HEK293 (cell line): ENCODE data around the gene STYK1.

Source experiments
- KLF7 ChIP-seq: fragments of 450-650 bp; formaldehyde crosslinking; IDR thresholded peaks from 2 replicates; pipeline ENCODE4 v1.5.1; 2016; ENCODE audit warnings: missing biosample characterization, missing genetic modification characterization, borderline replicate concordance
- OVOL3 ChIP-seq: fragments of 450-650 bp; formaldehyde crosslinking; IDR thresholded peaks from 2 replicates; pipeline ENCODE4 v1.5.1; 2016; ENCODE audit warnings: missing biosample characterization, missing genetic modification characterization
- PRDM1 ChIP-seq: fragments of 450-650 bp; formaldehyde crosslinking; IDR thresholded peaks from 2 replicates; pipeline ENCODE4; 2016; ENCODE audit warnings: missing biosample characterization, missing genetic modification characterization
- SCRT1 ChIP-seq: fragments of 450-650 bp; formaldehyde crosslinking; IDR thresholded peaks from 2 replicates; pipeline ENCODE4 v1.5.1; 2016; ENCODE audit warnings: missing biosample characterization, missing genetic modification characterization, borderline replicate concordance
- SP2 ChIP-seq: fragments of 450-650 bp; formaldehyde crosslinking; IDR thresholded peaks from 2 replicates; pipeline ENCODE4 v1.5.1; 2016; ENCODE audit warnings: missing biosample characterization, missing genetic modification characterization
- WT1 ChIP-seq: fragments of 450-650 bp; formaldehyde crosslinking; IDR thresholded peaks from 2 replicates; pipeline ENCODE4 v1.5.1; 2016; ENCODE audit warnings: missing biosample characterization, missing genetic modification characterization
- YY1 ChIP-seq: fragments of 450-650 bp; formaldehyde crosslinking; IDR thresholded peaks from 2 replicates; pipeline ENCODE4 v1.5.1; 2018; ENCODE audit warnings: missing biosample characterization, missing genetic modification characterization
- ZBTB8A ChIP-seq: fragments of 450-650 bp; formaldehyde crosslinking; IDR thresholded peaks from 2 replicates; pipeline ENCODE4 v1.5.1; 2016; ENCODE audit warnings: missing biosample characterization, missing genetic modification characterization
- ZFP41 ChIP-seq: fragments of 450-650 bp; formaldehyde crosslinking; IDR thresholded peaks from 2 replicates; pipeline ENCODE4 v1.5.1; 2016; ENCODE audit warnings: missing biosample characterization, missing genetic modification characterization, borderline replicate concordance
- ZNF10 ChIP-seq: fragments of 450-650 bp; formaldehyde crosslinking; IDR thresholded peaks from 2 replicates; pipeline ENCODE4 v1.5.1; 2017; ENCODE audit warnings: missing biosample characterization, missing genetic modification characterization
- ZNF114 ChIP-seq: fragments of 450-650 bp; formaldehyde crosslinking; IDR thresholded peaks from 2 replicates; pipeline ENCODE4 v1.5.0; 2017; ENCODE audit warnings: missing biosample characterization, missing genetic modification characterization
- ZNF146 ChIP-seq: fragments of 450-650 bp; formaldehyde crosslinking; IDR thresholded peaks from 2 replicates; pipeline ENCODE4 v1.5.1; 2016; ENCODE audit warnings: missing biosample characterization, missing genetic modification characterization
- ZNF157 ChIP-seq: fragments of 450-650 bp; formaldehyde crosslinking; IDR thresholded peaks from 2 replicates; pipeline ENCODE4 v1.5.1; 2016; ENCODE audit warnings: missing biosample characterization, missing genetic modification characterization
- ZNF16 ChIP-seq: fragments of 450-650 bp; formaldehyde crosslinking; IDR thresholded peaks from 2 replicates; pipeline ENCODE4 v1.5.1; 2016; ENCODE audit warnings: low read depth, missing biosample characterization, missing genetic modification characterization
- ZNF19 ChIP-seq: fragments of 450-650 bp; formaldehyde crosslinking; IDR thresholded peaks from 2 replicates; pipeline ENCODE4; 2016; ENCODE audit warnings: missing biosample characterization, missing genetic modification characterization, low read depth
- ZNF23 ChIP-seq: fragments of 450-650 bp; formaldehyde crosslinking; IDR thresholded peaks from 2 replicates; pipeline ENCODE4 v1.5.1; 2016; ENCODE audit warnings: missing biosample characterization, missing genetic modification characterization, borderline replicate concordance
- ZNF239 ChIP-seq: fragments of 450-650 bp; formaldehyde crosslinking; IDR thresholded peaks from 2 replicates; pipeline ENCODE4 v1.5.1; 2016; ENCODE audit warnings: missing biosample characterization, missing genetic modification characterization
- ZNF24 ChIP-seq: fragments of 450-650 bp; formaldehyde crosslinking; IDR thresholded peaks from 2 replicates; pipeline ENCODE4 v1.5.1; 2016; ENCODE audit warnings: missing biosample characterization, missing genetic modification characterization
- ZNF266 ChIP-seq: fragments of 450-650 bp; formaldehyde crosslinking; IDR thresholded peaks from 2 replicates; pipeline ENCODE4 v1.5.1; 2016; ENCODE audit warnings: missing biosample characterization, missing genetic modification characterization, low read depth
- ZNF37A ChIP-seq: fragments of 450-650 bp; IDR thresholded peaks from 2 replicates; pipeline ENCODE4 v1.5.1; 2018; ENCODE audit warnings: missing biosample characterization, missing genetic modification characterization
- ZNF391 ChIP-seq: fragments of 450-650 bp; formaldehyde crosslinking; IDR thresholded peaks from 2 replicates; pipeline ENCODE4 v1.5.1; 2016; ENCODE audit warnings: low read depth, missing biosample characterization, missing genetic modification characterization, borderline replicate concordance
- ZNF404 ChIP-seq: fragments of 450-650 bp; formaldehyde crosslinking; IDR thresholded peaks from 2 replicates; pipeline ENCODE4 v1.5.1; 2017; ENCODE audit warnings: missing biosample characterization, missing genetic modification characterization
- ZNF514 ChIP-seq: fragments of 450-650 bp; formaldehyde crosslinking; IDR thresholded peaks from 2 replicates; pipeline ENCODE4 v1.5.1; 2016; ENCODE audit warnings: missing biosample characterization, missing genetic modification characterization
- ZNF529 ChIP-seq: fragments of 450-650 bp; formaldehyde crosslinking; IDR thresholded peaks from 2 replicates; pipeline ENCODE4 v1.5.1; 2017; ENCODE audit warnings: missing genetic modification characterization, missing biosample characterization; ENCODE audit not compliant: insufficient replicate concordance
- ZNF558 ChIP-seq: fragments of 450-650 bp; formaldehyde crosslinking; IDR thresholded peaks from 2 replicates; pipeline ENCODE4 v1.5.1; 2016; ENCODE audit warnings: missing biosample characterization, missing genetic modification characterization
- ZNF560 ChIP-seq: fragments of 450-650 bp; formaldehyde crosslinking; IDR thresholded peaks from 2 replicates; pipeline ENCODE4 v1.5.1; 2017; ENCODE audit warnings: missing biosample characterization, missing genetic modification characterization, borderline replicate concordance
- ZNF624 ChIP-seq: fragments of 450-650 bp; formaldehyde crosslinking; IDR thresholded peaks from 2 replicates; pipeline ENCODE4 v1.5.1; 2017; ENCODE audit warnings: missing biosample characterization, missing genetic modification characterization
- ZNF658 ChIP-seq: fragments of 450-650 bp; formaldehyde crosslinking; IDR thresholded peaks from 2 replicates; pipeline ENCODE4; 2016; ENCODE audit warnings: missing biosample characterization, missing genetic modification characterization
- ZNF747 ChIP-seq: fragments of 450-650 bp; formaldehyde crosslinking; IDR thresholded peaks from 2 replicates; pipeline ENCODE4 v1.5.1; 2016; ENCODE audit warnings: missing biosample characterization, missing genetic modification characterization
- ZSCAN16 ChIP-seq: fragments of 450-650 bp; formaldehyde crosslinking; IDR thresholded peaks from 2 replicates; pipeline ENCODE4 v1.5.1; 2016; ENCODE audit warnings: missing biosample characterization, missing genetic modification characterization
- TF ChIP-seq, protein P1 (sequence below): fragments of 450-650 bp; formaldehyde crosslinking; IDR thresholded peaks from 2 replicates; pipeline ENCODE4 v1.5.1; 2016; ENCODE audit warnings: missing biosample characterization, missing genetic modification characterization, borderline replicate concordance
- TF ChIP-seq, protein P2 (sequence below): fragments of 450-650 bp; formaldehyde crosslinking; IDR thresholded peaks from 2 replicates; pipeline ENCODE4 v1.5.1; 2017; ENCODE audit warnings: missing biosample characterization, mild to moderate bottlenecking, missing genetic modification characterization, moderate library complexity
- TF ChIP-seq, protein P3 (sequence below): fragments of 450-650 bp; formaldehyde crosslinking; IDR thresholded peaks from 2 replicates; pipeline ENCODE4 v1.5.1; 2016; ENCODE audit warnings: missing biosample characterization, missing genetic modification characterization

STYK1 gene

DNA sequence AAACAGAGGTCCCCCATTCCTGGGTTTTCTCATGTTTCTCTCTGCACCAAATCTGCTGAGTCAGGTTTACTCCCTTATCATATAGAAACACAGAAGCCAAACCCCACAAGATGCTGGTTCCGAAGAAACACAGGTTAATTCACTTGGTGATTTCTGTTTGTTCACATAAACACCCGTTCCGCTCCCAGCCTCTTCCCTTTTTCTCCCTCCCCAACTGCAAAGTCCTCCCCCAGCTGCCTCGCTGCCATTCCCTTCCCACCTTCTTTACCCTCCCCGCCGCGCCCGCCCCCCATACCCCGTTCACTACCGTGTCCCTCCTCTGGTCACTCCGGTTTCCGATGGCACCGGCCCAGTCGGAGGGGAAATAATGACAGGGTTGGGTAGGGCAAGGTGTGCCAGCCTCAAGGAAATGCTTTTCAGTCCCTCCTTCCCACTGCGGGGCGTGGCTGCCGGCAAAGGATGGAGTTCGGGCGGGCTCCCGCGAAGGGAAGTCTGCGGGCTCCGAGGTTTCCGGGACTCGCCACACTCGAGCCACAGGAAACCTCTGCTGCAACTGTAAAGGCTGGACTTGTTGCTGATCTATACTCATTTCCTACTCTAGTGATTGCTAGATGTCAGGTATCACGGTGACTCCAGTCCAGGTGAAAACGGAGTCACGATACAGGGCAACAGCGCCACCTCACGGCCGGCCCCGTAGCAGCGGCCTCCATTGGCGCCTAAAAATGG, at the start of gene STYK1 (continued):
- TF ChIP-seq ZNF24 (tag by site-specific recombination), result no peak; the same call in 1 of the 2 replicates
- no peak for TF ChIP-seq OVOL3 (tag by site-specific recombination)
- TF ChIP-seq PRDM1 (tag by site-specific recombination), result no peak
- TF ChIP-seq ZNF10 (tag by site-specific recombination), result no peak
- no peak for TF ChIP-seq ZNF19 (tag by site-specific recombination)
- TF ChIP-seq ZFP41, result no peak
- TF ChIP-seq ZSCAN16, result no peak
- TF ChIP-seq SP2, result peak; percentile 95
- TF ChIP-seq KLF7 (tag by site-specific recombination), result no peak; the same call in 1 of the 2 replicates
- TF ChIP-seq WT1 (tag by site-specific recombination), result no peak
- TF ChIP-seq ZNF558 (tag by site-specific recombination), result no peak
- no peak for TF ChIP-seq ZNF624 (tag by site-specific recombination)
- peak; percentile 31; the same call in 1 of the 2 replicates for TF ChIP-seq SCRT1 (tag by site-specific recombination)
- TF ChIP-seq ZNF146 (tag by site-specific recombination), result no peak
- no peak for TF ChIP-seq ZNF23 (tag by site-specific recombination)
- no peak for TF ChIP-seq ZNF658
- no peak for TF ChIP-seq ZNF391 (tag by site-specific recombination)
- no peak for TF ChIP-seq ZNF16 (tag by site-specific recombination)
- TF ChIP-seq ZNF37A, result no peak
- no peak for TF ChIP-seq ZNF514 (tag by site-specific recombination)
- no peak for TF ChIP-seq ZNF157 (tag by site-specific recombination)
- peak; percentile 73; the same call in 1 of the 2 replicates for TF ChIP-seq YY1 (tag by site-specific recombination)
- TF ChIP-seq, protein P1, sequence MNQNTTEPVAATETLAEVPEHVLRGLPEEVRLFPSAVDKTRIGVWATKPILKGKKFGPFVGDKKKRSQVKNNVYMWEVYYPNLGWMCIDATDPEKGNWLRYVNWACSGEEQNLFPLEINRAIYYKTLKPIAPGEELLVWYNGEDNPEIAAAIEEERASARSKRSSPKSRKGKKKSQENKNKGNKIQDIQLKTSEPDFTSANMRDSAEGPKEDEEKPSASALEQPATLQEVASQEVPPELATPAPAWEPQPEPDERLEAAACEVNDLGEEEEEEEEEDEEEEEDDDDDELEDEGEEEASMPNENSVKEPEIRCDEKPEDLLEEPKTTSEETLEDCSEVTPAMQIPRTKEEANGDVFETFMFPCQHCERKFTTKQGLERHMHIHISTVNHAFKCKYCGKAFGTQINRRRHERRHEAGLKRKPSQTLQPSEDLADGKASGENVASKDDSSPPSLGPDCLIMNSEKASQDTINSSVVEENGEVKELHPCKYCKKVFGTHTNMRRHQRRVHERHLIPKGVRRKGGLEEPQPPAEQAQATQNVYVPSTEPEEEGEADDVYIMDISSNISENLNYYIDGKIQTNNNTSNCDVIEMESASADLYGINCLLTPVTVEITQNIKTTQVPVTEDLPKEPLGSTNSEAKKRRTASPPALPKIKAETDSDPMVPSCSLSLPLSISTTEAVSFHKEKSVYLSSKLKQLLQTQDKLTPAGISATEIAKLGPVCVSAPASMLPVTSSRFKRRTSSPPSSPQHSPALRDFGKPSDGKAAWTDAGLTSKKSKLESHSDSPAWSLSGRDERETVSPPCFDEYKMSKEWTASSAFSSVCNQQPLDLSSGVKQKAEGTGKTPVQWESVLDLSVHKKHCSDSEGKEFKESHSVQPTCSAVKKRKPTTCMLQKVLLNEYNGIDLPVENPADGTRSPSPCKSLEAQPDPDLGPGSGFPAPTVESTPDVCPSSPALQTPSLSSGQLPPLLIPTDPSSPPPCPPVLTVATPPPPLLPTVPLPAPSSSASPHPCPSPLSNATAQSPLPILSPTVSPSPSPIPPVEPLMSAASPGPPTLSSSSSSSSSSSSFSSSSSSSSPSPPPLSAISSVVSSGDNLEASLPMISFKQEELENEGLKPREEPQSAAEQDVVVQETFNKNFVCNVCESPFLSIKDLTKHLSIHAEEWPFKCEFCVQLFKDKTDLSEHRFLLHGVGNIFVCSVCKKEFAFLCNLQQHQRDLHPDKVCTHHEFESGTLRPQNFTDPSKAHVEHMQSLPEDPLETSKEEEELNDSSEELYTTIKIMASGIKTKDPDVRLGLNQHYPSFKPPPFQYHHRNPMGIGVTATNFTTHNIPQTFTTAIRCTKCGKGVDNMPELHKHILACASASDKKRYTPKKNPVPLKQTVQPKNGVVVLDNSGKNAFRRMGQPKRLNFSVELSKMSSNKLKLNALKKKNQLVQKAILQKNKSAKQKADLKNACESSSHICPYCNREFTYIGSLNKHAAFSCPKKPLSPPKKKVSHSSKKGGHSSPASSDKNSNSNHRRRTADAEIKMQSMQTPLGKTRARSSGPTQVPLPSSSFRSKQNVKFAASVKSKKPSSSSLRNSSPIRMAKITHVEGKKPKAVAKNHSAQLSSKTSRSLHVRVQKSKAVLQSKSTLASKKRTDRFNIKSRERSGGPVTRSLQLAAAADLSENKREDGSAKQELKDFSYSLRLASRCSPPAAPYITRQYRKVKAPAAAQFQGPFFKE (tag by site-specific recombination), result no peak
- TF ChIP-seq ZNF114 (tag by site-specific recombination), result no peak
- no peak for TF ChIP-seq ZNF266 (tag by site-specific recombination)
- TF ChIP-seq ZBTB8A (tag by site-specific recombination), result no peak; the same call in 1 of the 2 replicates
- no peak for TF ChIP-seq ZNF747 (tag by site-specific recombination)
- TF ChIP-seq, protein P2, sequence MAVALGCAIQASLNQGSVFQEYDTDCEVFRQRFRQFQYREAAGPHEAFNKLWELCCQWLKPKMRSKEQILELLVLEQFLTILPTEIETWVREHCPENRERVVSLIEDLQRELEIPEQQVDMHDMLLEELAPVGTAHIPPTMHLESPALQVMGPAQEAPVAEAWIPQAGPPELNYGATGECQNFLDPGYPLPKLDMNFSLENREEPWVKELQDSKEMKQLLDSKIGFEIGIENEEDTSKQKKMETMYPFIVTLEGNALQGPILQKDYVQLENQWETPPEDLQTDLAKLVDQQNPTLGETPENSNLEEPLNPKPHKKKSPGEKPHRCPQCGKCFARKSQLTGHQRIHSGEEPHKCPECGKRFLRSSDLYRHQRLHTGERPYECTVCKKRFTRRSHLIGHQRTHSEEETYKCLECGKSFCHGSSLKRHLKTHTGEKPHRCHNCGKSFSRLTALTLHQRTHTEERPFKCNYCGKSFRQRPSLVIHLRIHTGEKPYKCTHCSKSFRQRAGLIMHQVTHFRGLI, result no peak
- no peak for TF ChIP-seq ZNF560 (tag by site-specific recombination)
- TF ChIP-seq ZNF529 (tag by site-specific recombination), result no peak
- no peak for TF ChIP-seq ZNF404 (tag by site-specific recombination)
- TF ChIP-seq ZNF239 (tag by site-specific recombination), result no peak
- TF ChIP-seq, protein P3, sequence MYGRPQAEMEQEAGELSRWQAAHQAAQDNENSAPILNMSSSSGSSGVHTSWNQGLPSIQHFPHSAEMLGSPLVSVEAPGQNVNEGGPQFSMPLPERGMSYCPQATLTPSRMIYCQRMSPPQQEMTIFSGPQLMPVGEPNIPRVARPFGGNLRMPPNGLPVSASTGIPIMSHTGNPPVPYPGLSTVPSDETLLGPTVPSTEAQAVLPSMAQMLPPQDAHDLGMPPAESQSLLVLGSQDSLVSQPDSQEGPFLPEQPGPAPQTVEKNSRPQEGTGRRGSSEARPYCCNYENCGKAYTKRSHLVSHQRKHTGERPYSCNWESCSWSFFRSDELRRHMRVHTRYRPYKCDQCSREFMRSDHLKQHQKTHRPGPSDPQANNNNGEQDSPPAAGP (tag by site-specific recombination), result no peak; the same call in 1 of the 2 replicates
